PC-3 (cell line): ENCODE results near the gene CLOCK. TPM values are rescaled to one million over a fixed set of nuclear protein-coding genes. Genes with fewer than 3 reads are reported as not detected.

Experiments used
- ATAC-seq: fragments of 200-7000 bp; cut with Tn5 transposase; 2 replicates; pipeline ENCODE4 v1.9.1; 2020; ENCODE audit warnings: mild to moderate bottlenecking, moderate library complexity
- BruUV-seq: library from RNA; stranded (reverse); fragments of 400-500 nt; replicated peaks from 2 replicates; lab custom pipeline; 2021; lab: Mats Ljungman, UMichigan
- CTCF ChIA-PET: fragments of 300-600 bp; sonication (Branson Sonifier 250); formaldehyde crosslinking; loops from one replicate; lab custom pipeline; 2022; ENCODE audit warnings: antibody characterized with exemption; lab: Charles Lee
- POLR2A ChIA-PET: fragments of 300-600 bp; sonication (Branson Sonifier 250); formaldehyde crosslinking; loops from one replicate; lab custom pipeline; 2022; ENCODE audit warnings: antibody characterized with exemption; ENCODE audit not compliant: unreplicated experiment; lab: Charles Lee
- DNase-seq: peaks from one replicate; pipeline ENCODE4 v3.0.0-alpha.2; 2015
- H2AFZ ChIP-seq: fragments of 300-600 bp; sonication (generic); 2 replicates; pipeline ENCODE4 v1.6.0; 2016; ENCODE audit warnings: antibody characterized with exemption, low read length
- H3F3A ChIP-seq: fragments of 300-600 bp; sonication (generic); one replicate; pipeline ENCODE4 v1.6.0; 2017; ENCODE audit warnings: antibody characterized with exemption, low read length, control low read depth, mild to moderate bottlenecking; ENCODE audit not compliant: unreplicated experiment
- H3K27ac ChIP-seq: fragments of 300-600 bp; sonication (generic); 2 replicates; pipeline ENCODE4 v1.5.1; 2016; ENCODE audit warnings: mild to moderate bottlenecking, low read length
- H3K27me3 ChIP-seq: fragments of 300-600 bp; sonication (generic); 2 replicates; pipeline ENCODE4 v1.6.1; 2016; ENCODE audit warnings: low read length, mixed read lengths
- H3K36me3 ChIP-seq: fragments of 300-600 bp; sonication (generic); 2 replicates; pipeline ENCODE4 v1.6.1; 2016; ENCODE audit warnings: low read depth, mixed run types, low read length, mixed read lengths
- H3K4me1 ChIP-seq: fragments of 300-600 bp; sonication (generic); 2 replicates; pipeline ENCODE4 v1.5.1; 2016; ENCODE audit warnings: low read length; ENCODE audit not compliant: insufficient read depth
- H3K4me2 ChIP-seq: fragments of 300-600 bp; sonication (generic); 2 replicates; pipeline ENCODE4 v1.6.0; 2016; ENCODE audit warnings: low read length
- H3K4me3 ChIP-seq: fragments of 300-600 bp; sonication (generic); 2 replicates; pipeline ENCODE4 v1.5.1; 2016; ENCODE audit warnings: mild to moderate bottlenecking, low read length, mixed read lengths
- H3K79me2 ChIP-seq: fragments of 300-600 bp; sonication (generic); 2 replicates; pipeline ENCODE4 v1.6.1; 2017; ENCODE audit warnings: low read length, mixed read lengths
- H3K9ac ChIP-seq: fragments of 300-600 bp; sonication (generic); 2 replicates; pipeline ENCODE4 v1.6.0; 2016; ENCODE audit warnings: mild to moderate bottlenecking, low read length
- H3K9me2 ChIP-seq: fragments of 300-600 bp; sonication (generic); replicated peaks from 2 replicates; pipeline ENCODE4 v1.6.1; 2016; ENCODE audit warnings: mixed run types, low read length, mixed read lengths
- H3K9me3 ChIP-seq: fragments of 300-600 bp; sonication (generic); 2 replicates; pipeline ENCODE4 v1.6.1; 2016; ENCODE audit warnings: low read length, mixed read lengths
- H4K20me1 ChIP-seq: fragments of 300-600 bp; sonication (generic); 2 replicates; pipeline ENCODE4 v1.6.1; 2016; ENCODE audit warnings: low read length, mixed read lengths
- EZH2 ChIP-seq: fragments of 300-600 bp; sonication (generic); IDR thresholded peaks from one replicate; pipeline ENCODE4 v1.6.1; 2017; ENCODE audit warnings: antibody characterized with exemption, mild to moderate bottlenecking, low read length; ENCODE audit not compliant: unreplicated experiment
- EZH2phosphoT487 ChIP-seq: fragments of 300-600 bp; sonication (generic); IDR thresholded peaks from 2 replicates; pipeline ENCODE4 v1.6.1; 2018; ENCODE audit warnings: mild to moderate bottlenecking, antibody characterized with exemption, low read length, borderline replicate concordance
- intact Hi-C: fragments of 100-400 bp; cut with micrococcal nuclease; formaldehyde crosslinking; loops from 2 replicates; pipeline ENCODE4 v1.9.0; 2023
- total RNA-seq: library from RNA; depleted of rRNA; stranded (reverse); fragments of >200 nt; gene quantifications from 2 replicates; pipeline ENCODE4 v1.2.3, GENCODE V29; 2014
- TF ChIP-seq, protein P1 (sequence below): fragments of 300-600 bp; sonication (generic); conservative IDR thresholded peaks from 2 replicates; pipeline ENCODE4 v1.5.1; 2017; ENCODE audit warnings: antibody characterized with exemption, low read depth, mild to moderate bottlenecking, low read length

The CLOCK gene
- total RNA-seq, 1 experiment from 2014 or later = 39.7 TPM

DNA sequence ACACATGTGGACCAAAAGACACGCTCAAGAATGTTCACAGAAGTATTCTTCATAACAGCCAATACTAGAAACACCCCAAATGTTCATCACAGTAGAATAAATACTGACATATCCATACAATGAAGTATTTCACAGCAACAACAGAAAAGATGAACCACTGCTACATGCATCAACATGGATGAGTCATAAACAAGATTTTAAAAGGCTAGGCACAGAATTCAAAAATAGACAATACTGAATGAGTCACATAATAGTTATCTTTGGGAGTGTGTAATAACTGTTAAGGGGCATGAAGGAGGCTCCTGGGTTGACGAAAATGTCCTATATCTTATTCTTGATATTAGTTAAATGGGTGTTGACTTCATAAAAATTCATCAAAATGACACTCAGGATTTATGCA lies 43.5 kb downstream of the CLOCK start:
- Histone ChIP-seq H2AFZ (no peak overlapping the region), H3K36me3 (peaks cover 15% of the 10 kb centered on the region), H3K9me2 (no peaks in the 10 kb centered on the region), H3F3A (no peaks in the 10 kb centered on the region), H3K27ac (peak overlapping the region; percentile 35), H3K27me3 (no peaks in the 10 kb centered on the region), H4K20me1 (no peaks in the 10 kb centered on the region), H3K4me3 (no peak overlapping the region), H3K9me3 (no peaks in the 10 kb centered on the region), H3K4me2 (0 out of 2 replicates have a peak overlapping the region, but pooled peaks have one; percentile 9), H3K9ac (no peak overlapping the region), H3K79me2 (peaks cover 50% of the 10 kb centered on the region), H3K4me1 (peaks cover 10% of the 10 kb centered on the region)
- DNase-seq (peak; percentile 85), ATAC-seq (peak; percentile 98)
- ChIA-PET POLR2A (no interaction called here), CTCF (no interaction called here)
- no peak for TF ChIP-seq EZH2
- no TSS peak for BruUV-seq
- intact Hi-C loops = no loop called here

GRCh38 chr4:55500072-55500471 lies 46.6 kb downstream of the CLOCK start:
- no peaks in the 10 kb centered on the region for H3K9me2 ChIP-seq
- H3K4me1 ChIP-seq = peaks cover 10% of the 10 kb centered on the region
- H3K9ac ChIP-seq = no peak overlapping the region
- H3K27ac ChIP-seq = no peak overlapping the region
- 0 out of 2 replicates have a peak, but pooled peaks cover 6% of the 10 kb centered on the region for H3K36me3 ChIP-seq
- ATAC-seq = no peak
- H3K9me3 ChIP-seq = no peaks in the 10 kb centered on the region
- H4K20me1 ChIP-seq = no peaks in the 10 kb centered on the region
- ChIA-PET CTCF (no interaction called here), POLR2A (no interaction called here)
- H3K27me3 ChIP-seq = no peaks in the 10 kb centered on the region
- intact Hi-C loops = no loop called here
- no peaks in the 10 kb centered on the region for H3F3A ChIP-seq
- H3K4me2 ChIP-seq = no peak overlapping the region
- H3K4me3 ChIP-seq = no peak overlapping the region
- DNase-seq = no peak
- H3K79me2 ChIP-seq = peaks cover 72% of the 10 kb centered on the region
- TF ChIP-seq, protein P1, sequence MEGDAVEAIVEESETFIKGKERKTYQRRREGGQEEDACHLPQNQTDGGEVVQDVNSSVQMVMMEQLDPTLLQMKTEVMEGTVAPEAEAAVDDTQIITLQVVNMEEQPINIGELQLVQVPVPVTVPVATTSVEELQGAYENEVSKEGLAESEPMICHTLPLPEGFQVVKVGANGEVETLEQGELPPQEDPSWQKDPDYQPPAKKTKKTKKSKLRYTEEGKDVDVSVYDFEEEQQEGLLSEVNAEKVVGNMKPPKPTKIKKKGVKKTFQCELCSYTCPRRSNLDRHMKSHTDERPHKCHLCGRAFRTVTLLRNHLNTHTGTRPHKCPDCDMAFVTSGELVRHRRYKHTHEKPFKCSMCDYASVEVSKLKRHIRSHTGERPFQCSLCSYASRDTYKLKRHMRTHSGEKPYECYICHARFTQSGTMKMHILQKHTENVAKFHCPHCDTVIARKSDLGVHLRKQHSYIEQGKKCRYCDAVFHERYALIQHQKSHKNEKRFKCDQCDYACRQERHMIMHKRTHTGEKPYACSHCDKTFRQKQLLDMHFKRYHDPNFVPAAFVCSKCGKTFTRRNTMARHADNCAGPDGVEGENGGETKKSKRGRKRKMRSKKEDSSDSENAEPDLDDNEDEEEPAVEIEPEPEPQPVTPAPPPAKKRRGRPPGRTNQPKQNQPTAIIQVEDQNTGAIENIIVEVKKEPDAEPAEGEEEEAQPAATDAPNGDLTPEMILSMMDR = no peak
- TF ChIP-seq EZH2 (no peak), EZH2phosphoT487 (no peak)
- no TSS peak for BruUV-seq
- no peak overlapping the region for H2AFZ ChIP-seq

DNA sequence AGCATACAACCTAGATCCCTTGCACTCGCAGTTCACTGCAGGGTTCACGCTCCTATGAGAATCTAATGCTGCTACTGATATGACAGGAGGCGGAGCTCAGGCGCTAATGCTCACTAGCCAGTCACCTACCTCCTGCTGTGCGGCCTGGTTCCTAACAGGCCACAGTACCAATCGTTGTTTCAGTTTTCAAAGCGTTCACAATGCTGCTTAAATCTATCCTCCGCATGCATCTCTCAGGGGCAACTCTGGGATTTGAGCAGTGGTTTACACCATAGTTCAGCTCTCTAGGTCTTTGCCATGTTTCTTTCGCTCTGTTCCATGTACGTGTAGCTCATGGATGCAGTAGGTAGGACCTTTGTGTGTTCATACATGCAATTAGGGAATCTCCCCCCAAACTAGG lies 47.2 kb downstream of the CLOCK start:
- no peak for TF ChIP-seq EZH2phosphoT487
- no peak for TF ChIP-seq EZH2
- TF ChIP-seq, protein P1 = no peak
- ATAC-seq (no peak), DNase-seq (no peak)
- Histone ChIP-seq H3K4me2 (no peak overlapping the region), H3K9ac (no peak overlapping the region), H3F3A (no peaks in the 10 kb centered on the region), H3K36me3 (0 out of 2 replicates have a peak, but pooled peaks cover 6% of the 10 kb centered on the region), H3K27me3 (no peaks in the 10 kb centered on the region), H3K9me3 (no peaks in the 10 kb centered on the region), H2AFZ (no peak overlapping the region), H3K4me3 (no peak overlapping the region), H3K9me2 (no peaks in the 10 kb centered on the region), H3K27ac (no peak overlapping the region), H3K4me1 (peaks cover 10% of the 10 kb centered on the region), H4K20me1 (no peaks in the 10 kb centered on the region), H3K79me2 (peaks cover 72% of the 10 kb centered on the region)
- no TSS peak for BruUV-seq
- ChIA-PET CTCF (no interaction called here), POLR2A (no interaction called here)
- intact Hi-C loops = no loop called here
